ENCODE results near the gene ABHD17C.

The ABHD17C gene

GRCh38 chr15:80790236-80790635, 95.1 kb downstream of the ABHD17C start:
- no peak for DNase-seq

GRCh38 chr15:80791004-80791403, 95.9 kb downstream of the ABHD17C start:
- no peak for DNase-seq

- DNase-seq, result no peak
Measured at GRCh38 chr15:80796407-80796806, 101.3 kb downstream of the ABHD17C start.

GRCh38 chr15:80798911-80799310, 103.8 kb downstream of the ABHD17C start:
- no peak for DNase-seq

- DNase-seq, result no peak
Measured at GRCh38 chr15:80800067-80800466, 105.0 kb downstream of the ABHD17C start.

DNA sequence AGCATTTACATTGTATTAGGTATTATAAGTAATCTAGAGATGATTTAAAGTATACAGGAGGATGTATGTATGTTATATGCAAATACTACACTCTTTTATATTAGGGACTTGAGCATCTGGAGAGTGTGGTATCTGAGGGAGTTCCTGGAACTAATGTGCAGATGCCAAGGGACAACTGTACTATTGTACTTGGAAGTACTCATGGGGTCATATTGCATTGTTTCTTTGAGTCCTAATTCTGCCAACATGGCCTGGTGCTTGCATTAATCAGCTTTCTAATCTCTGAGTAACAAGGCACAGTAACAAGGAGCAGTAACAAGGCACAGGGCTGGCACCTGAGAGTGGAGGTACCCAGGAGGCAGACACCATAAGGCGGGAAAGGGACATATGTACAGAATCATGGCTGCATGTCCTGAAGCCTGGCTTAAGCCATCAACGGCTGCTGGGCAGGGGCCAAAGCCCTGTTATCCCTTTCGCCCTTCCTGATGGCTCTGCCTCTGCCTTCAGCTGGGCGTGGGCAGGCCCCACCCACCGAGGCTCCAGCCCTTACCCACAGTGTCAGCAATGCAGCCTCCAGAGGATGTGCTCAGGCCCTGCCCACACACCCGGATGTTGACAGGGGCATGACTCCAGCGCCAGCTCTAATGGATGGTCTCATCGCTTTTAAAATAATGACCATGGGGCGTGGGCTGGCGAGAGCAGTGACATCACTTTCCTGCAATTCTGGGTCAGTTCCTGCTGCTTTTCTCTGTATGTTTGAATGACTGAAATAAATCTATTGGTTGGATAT, 107.0 kb downstream of the ABHD17C start:
- DNase-seq, result no peak

- no peak for DNase-seq
Measured at GRCh38 chr15:80803580-80804525, 108.7 kb downstream of the ABHD17C start.

- DNase-seq, result no peak
Measured at GRCh38 chr15:80804970-80805495, 109.9 kb downstream of the ABHD17C start.
